HCT116 (cell line): ENCODE measurements around the gene THRB.

Experiments used
- CEBPB ChIP-seq: IDR thresholded peaks from 2 replicates; pipeline ENCODE4 v1.6.1; 2012; ENCODE audit warnings: low read depth
- CTCF ChIP-seq, 3 experiments: fragments of 200-600 bp in 1 of 3; sonication (generic) in 1 of 3; IDR thresholded peaks in 2 of 3; conservative IDR thresholded peaks in 1 of 3; 2 replicates each; pipeline ENCODE4 v1.5.1; 2012 to 2017; ENCODE audit warnings: low read depth in 2 of 3, low read length in 2 of 3, antibody characterized with exemption in 1 of 3, borderline replicate concordance in 1 of 3, control low read depth in 1 of 3, mild to moderate bottlenecking in 1 of 3, mixed read lengths in 1 of 3, mixed run types in 1 of 3, moderate library complexity in 1 of 3; ENCODE audit not compliant: insufficient read depth in 1 of 3
- SIN3A ChIP-seq: IDR thresholded peaks from 2 replicates; pipeline ENCODE4 v1.6.1; 2012; ENCODE audit warnings: low read depth
- YY1 ChIP-seq: IDR thresholded peaks from 2 replicates; pipeline ENCODE4 v1.6.1; 2011; ENCODE audit warnings: low read length, low read depth, moderate library complexity, mild to moderate bottlenecking; ENCODE audit not compliant: insufficient replicate concordance; ENCODE audit errors: extremely low read depth

DNA sequence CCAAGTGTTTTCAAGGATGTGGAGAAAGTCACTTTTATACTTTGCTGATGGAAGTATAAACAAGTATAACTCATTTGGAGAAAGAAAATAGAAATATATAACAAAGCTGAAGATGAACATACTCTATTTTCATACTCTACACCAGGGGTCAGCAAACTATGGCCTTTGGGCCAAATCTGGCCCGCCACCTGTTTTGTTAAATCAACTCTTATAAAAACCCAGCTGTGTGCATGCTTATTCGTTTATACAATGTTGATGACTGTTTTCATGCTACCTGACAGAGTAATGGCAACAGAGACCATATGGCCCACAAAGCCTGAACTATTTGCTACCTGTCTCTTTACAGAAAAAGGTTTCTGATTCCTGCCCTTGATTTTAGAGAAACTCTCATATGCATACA lies 425.6 kb downstream of the THRB start:
- TF ChIP-seq CEBPB (no peak), SIN3A (no peak), CTCF (IDR thresholded peaks at IDR 0.05 in 2 of 3, conservative IDR thresholded peaks at IDR 0.05 in 1 of 3; ENCODE audit: borderline replicate concordance in 1 of 3, insufficient read depth in 1 of 3, low read depth in 2 of 3, low read length in 2 of 3) (peak; percentile 26 to 44 (median 35); a peak in 4 of 6 replicates), YY1 (no peak)
